CD4-positive, CD25-positive, alpha-beta regulatory T cell (primary cell): ENCODE results near the gene F8A1. TPM values are rescaled to one million over a fixed set of nuclear protein-coding genes. Genes with fewer than 3 reads are reported as not detected.
A peak's percentile ranks its signal among the peaks of the same experiment; 100 is the strongest.
"Not testable (repeated sequence)": the region's sequence is repeated elsewhere in the genome, so short reads cannot be mapped to it uniquely, and the experiment has no call there.

Experiments used
- ATAC-seq, 2 donors: fragments of 150-1000 bp; cut with Tn5 transposase; one replicate each; pipeline ENCODE4 v1.10.0; 2021; ENCODE audit warnings: low read depth in 2 of 2, moderate number of reproducible peaks in 2 of 2, moderate library complexity in 1 of 2
- DNase-seq, 3 donors: peaks; one replicate each; pipeline versions ENCODE4 v3.0.0 to v3.0.0-alpha.2; 2012 to 2022; ENCODE audit warnings: mixed read lengths in 1 of 3
- H3K27ac ChIP-seq: one replicate; pipeline ENCODE4 v1.7.0; 2013; ENCODE audit warnings: mild to moderate bottlenecking, low read length; ENCODE audit not compliant: insufficient read depth, poor library complexity, severe bottlenecking
- H3K27me3 ChIP-seq: one replicate; pipeline ENCODE4 v1.7.0; 2013; ENCODE audit warnings: low read length; ENCODE audit not compliant: control insufficient read depth, insufficient read depth
- H3K36me3 ChIP-seq: one replicate; pipeline ENCODE4 v1.7.0; 2013; ENCODE audit warnings: mild to moderate bottlenecking, low read length, moderate library complexity; ENCODE audit not compliant: control insufficient read depth, insufficient read depth
- H3K4me1 ChIP-seq: 2 replicates; pipeline ENCODE4 v1.7.0; 2013; ENCODE audit warnings: mild to moderate bottlenecking, low read length; ENCODE audit not compliant: insufficient read depth, control insufficient read depth, poor library complexity, severe bottlenecking
- H3K4me3 ChIP-seq: one replicate; pipeline ENCODE4 v1.7.0; 2013; ENCODE audit warnings: low read depth, mild to moderate bottlenecking, low read length, moderate library complexity
- H3K9me3 ChIP-seq, 2 experiments: 1 replicate in 1 of 2; 2 replicates in 1 of 2; pipeline ENCODE4 v1.7.0; 2013; ENCODE audit warnings: low read length in 2 of 2, mild to moderate bottlenecking in 1 of 2, moderate library complexity in 1 of 2; ENCODE audit not compliant: control insufficient read depth in 2 of 2
- H3K27ac Mint-ChIP-seq, 3 donors: one replicate each; pipeline ENCODE4 v1.8.0; 2020 to 2022; ENCODE audit warnings: mild to moderate bottlenecking in 3 of 3, mixed read lengths in 3 of 3, moderate library complexity in 2 of 3
- H3K27me3 Mint-ChIP-seq: one replicate; pipeline ENCODE4 v1.8.0; 2022; ENCODE audit warnings: mild to moderate bottlenecking, mixed read lengths
- H3K36me3 Mint-ChIP-seq: one replicate; pipeline ENCODE4 v1.8.0; 2020; ENCODE audit warnings: mixed read lengths
- H3K4me1 Mint-ChIP-seq, 4 donors: one replicate each; pipeline ENCODE4 v1.8.0; 2020 to 2022; ENCODE audit warnings: mixed read lengths in 4 of 4, mild to moderate bottlenecking in 1 of 4
- H3K4me3 Mint-ChIP-seq, 4 donors: one replicate each; pipeline ENCODE4 v1.8.0; 2020 to 2022; ENCODE audit warnings: mild to moderate bottlenecking in 4 of 4, mixed read lengths in 4 of 4, moderate library complexity in 3 of 4
- H3K9me3 Mint-ChIP-seq, 7 donors: one replicate each; pipeline ENCODE4 v1.8.0; 2020 to 2022; ENCODE audit warnings: mixed read lengths in 7 of 7, mild to moderate bottlenecking in 3 of 7, moderate library complexity in 2 of 7
- polyA plus RNA-seq, 4 donors: library from polyadenylated mRNA; unstranded; fragments of 300-500 nt; fragmentation: Illumina TruSeq; gene quantifications; one replicate each; pipeline ENCODE4 v1.2.3, GENCODE V29; 2021
- total RNA-seq: library from RNA; stranded (reverse); gene quantifications from one replicate; pipeline ENCODE4 v1.2.3, GENCODE V29; 2022

Gene F8A1
- total and polyA plus RNA-seq, 5 donors from 2014 or later = 17.6 to 50.2 (median 24.8) TPM

DNA sequence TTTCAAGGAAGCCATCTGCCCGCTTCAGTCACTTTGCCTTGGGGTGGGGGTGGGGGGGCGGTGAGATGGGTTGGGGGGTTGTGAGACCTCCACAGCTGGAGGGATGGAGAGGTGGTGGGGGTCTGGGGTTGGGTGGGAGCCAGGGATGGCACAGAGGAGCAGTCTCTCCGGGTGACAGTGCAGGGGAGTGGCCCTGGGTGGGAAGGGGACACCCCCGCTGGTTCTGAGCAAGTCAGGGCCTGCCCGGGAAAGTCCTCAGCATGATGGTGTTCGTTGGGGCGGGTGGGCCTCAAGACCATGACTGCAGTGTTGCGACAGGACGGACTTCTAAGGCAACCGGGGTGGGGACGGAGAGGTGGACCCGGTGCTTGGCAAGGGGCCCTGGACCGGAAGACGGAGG, 606 bp upstream of the F8A1 start:
- H3K27ac ChIP-seq, H3K36me3 ChIP-seq, H3K4me3 ChIP-seq, H3K4me1 Mint-ChIP-seq, H3K9me3 Mint-ChIP-seq, H3K4me3 Mint-ChIP-seq, H3K36me3 Mint-ChIP-seq, ATAC-seq, H3K27me3 ChIP-seq, H3K27me3 Mint-ChIP-seq, H3K9me3 ChIP-seq, H3K27ac Mint-ChIP-seq, H3K4me1 ChIP-seq, DNase-seq: not testable (repeated sequence)

GRCh38 chrX:154886789-154887221, 650 bp downstream of the F8A1 start:
- not testable (repeated sequence) for H3K36me3 Mint-ChIP-seq, H3K4me3 ChIP-seq, DNase-seq, H3K27me3 Mint-ChIP-seq, H3K9me3 ChIP-seq, H3K36me3 ChIP-seq, H3K9me3 Mint-ChIP-seq, H3K27ac ChIP-seq, H3K27ac Mint-ChIP-seq, H3K4me1 ChIP-seq, H3K27me3 ChIP-seq, H3K4me3 Mint-ChIP-seq
- peak; percentile 54 to 57 for ATAC-seq
- H3K4me1 Mint-ChIP-seq = peaks cover 0 to 18% (median 11%) of the 10 kb centered on the region in 4 donors

- H3K27ac Mint-ChIP-seq = no peak overlapping the region
- no peak overlapping the region for H3K27ac ChIP-seq
- H3K4me1 ChIP-seq = peaks cover 4% of the 10 kb centered on the region
- no peaks in the 10 kb centered on the region for H3K27me3 Mint-ChIP-seq
- H3K4me1 Mint-ChIP-seq = peaks cover 0 to 18% (median 15%) of the 10 kb centered on the region in 4 donors
- H3K27me3 ChIP-seq = no peaks in the 10 kb centered on the region
- peaks cover 0 to 3% (median 0%) of the 10 kb centered on the region in 7 donors for H3K9me3 Mint-ChIP-seq
- no peak overlapping the region for H3K4me3 ChIP-seq
- DNase-seq (no peak), ATAC-seq (no peak)
- no peaks in the 10 kb centered on the region for H3K36me3 Mint-ChIP-seq
- H3K9me3 ChIP-seq = no peaks in the 10 kb centered on the region
- peak overlapping the region in 1 of 4 donors; percentile 10 for H3K4me3 Mint-ChIP-seq
- no peaks in the 10 kb centered on the region for H3K36me3 ChIP-seq
These were observed 5.0 kb downstream of the F8A1 start for GRCh38 chrX:154890990-154891639.

DNA sequence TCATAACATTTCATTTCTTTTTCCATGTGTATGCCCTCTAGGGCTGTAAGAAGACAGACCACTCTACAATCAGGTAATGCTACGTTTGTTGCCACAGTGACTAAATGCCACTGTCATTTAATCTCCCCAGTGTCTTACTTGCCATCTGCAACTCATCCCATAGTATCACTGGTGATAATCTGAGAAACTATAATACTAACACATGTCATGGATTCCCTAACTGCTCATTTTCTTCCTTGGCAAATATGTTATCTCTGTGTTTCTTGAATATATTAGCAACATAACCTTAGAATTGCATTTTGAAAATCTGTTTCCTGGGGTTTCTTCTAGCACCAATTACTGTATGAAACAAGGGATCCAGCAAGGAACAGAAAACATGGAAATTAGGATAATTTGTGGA, 6.1 kb downstream of the F8A1 start:
- H3K27me3 ChIP-seq = no peaks in the 10 kb centered on the region
- no peak overlapping the region for H3K27ac ChIP-seq
- no peaks in the 10 kb centered on the region for H3K36me3 ChIP-seq
- ATAC-seq (no peak), DNase-seq (no peak)
- no peaks in the 10 kb centered on the region for H3K36me3 Mint-ChIP-seq
- H3K4me1 ChIP-seq = peaks cover 4% of the 10 kb centered on the region
- no peak overlapping the region for H3K4me3 ChIP-seq
- H3K9me3 Mint-ChIP-seq = peaks cover 0 to 3% (median 0%) of the 10 kb centered on the region in 7 donors
- peaks cover 0 to 18% (median 15%) of the 10 kb centered on the region in 4 donors for H3K4me1 Mint-ChIP-seq
- H3K9me3 ChIP-seq = no peaks in the 10 kb centered on the region
- H3K4me3 Mint-ChIP-seq = no peak overlapping the region
- no peak overlapping the region for H3K27ac Mint-ChIP-seq
- no peaks in the 10 kb centered on the region for H3K27me3 Mint-ChIP-seq

GRCh38 chrX:154900323-154900722, 14.2 kb downstream of the F8A1 start:
- Histone ChIP-seq H3K4me1 (no peaks in the 10 kb centered on the region), H3K27me3 (peaks cover 8% of the 10 kb centered on the region), H3K4me3 (no peak overlapping the region), H3K9me3 (no peaks in the 10 kb centered on the region), H3K36me3 (no peaks in the 10 kb centered on the region), H3K27ac (no peak overlapping the region)
- Mint-ChIP-seq H3K36me3 (no peaks in the 10 kb centered on the region), H3K27me3 (peaks cover 26% of the 10 kb centered on the region), H3K9me3 (no peaks in the 10 kb centered on the region), H3K4me3 (no peak overlapping the region), H3K4me1 (peaks cover 0 to 4% (median 0%) of the 10 kb centered on the region in 4 donors), H3K27ac (no peak overlapping the region)
- ATAC-seq = no peak
- no peak for DNase-seq

DNA sequence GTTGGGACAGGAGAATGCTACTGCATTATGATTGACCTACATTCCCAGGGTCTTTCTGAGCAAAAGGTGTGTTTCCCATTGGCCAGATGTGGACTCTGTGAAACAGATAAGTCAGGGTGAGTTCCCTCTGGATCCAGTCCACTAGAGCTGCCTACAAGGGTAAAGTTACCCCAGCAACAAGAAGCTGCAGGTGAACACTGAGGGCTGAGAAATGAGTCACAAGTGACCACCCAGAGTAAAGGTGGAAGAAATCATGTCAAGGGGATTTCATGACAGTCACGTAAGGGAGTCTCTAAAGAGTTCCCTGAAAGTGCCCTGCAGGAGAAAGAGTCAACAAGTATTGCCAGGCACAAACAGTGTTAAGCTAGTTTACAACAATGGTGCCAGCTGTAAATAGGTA, 16.3 kb downstream of the F8A1 start:
- ATAC-seq = no peak
- H3K4me3 ChIP-seq = no peak overlapping the region
- no peaks in the 10 kb centered on the region for H3K36me3 Mint-ChIP-seq
- no peak overlapping the region for H3K4me3 Mint-ChIP-seq
- no peaks in the 10 kb centered on the region for H3K9me3 Mint-ChIP-seq
- no peak for DNase-seq
- H3K27ac Mint-ChIP-seq = no peak overlapping the region
- H3K36me3 ChIP-seq = no peaks in the 10 kb centered on the region
- no peaks in the 10 kb centered on the region for H3K9me3 ChIP-seq
- no peak overlapping the region for H3K27ac ChIP-seq
- peaks cover 8% of the 10 kb centered on the region for H3K27me3 ChIP-seq
- peaks cover 26% of the 10 kb centered on the region for H3K27me3 Mint-ChIP-seq
- H3K4me1 Mint-ChIP-seq = peaks cover 0 to 4% (median 0%) of the 10 kb centered on the region in 4 donors
- H3K4me1 ChIP-seq = no peaks in the 10 kb centered on the region

DNA sequence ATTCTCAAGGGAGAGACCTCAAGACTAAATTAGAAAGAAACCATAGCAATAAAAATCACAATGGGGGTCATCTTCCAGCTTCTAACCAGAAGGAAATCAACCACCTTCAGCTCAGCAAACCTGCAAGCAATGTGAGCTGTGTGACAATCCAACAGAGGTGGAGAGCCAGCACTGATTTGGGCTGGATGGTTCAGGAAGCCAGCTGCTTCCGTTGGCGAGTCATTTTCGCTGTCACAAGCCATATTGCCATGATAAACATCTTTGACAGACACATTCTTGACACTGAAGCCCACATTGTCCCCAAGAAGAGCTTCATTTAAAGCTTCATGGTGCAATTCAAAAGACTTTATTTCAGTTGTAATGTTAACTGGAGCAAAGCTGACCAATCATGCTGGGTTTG, 22.7 kb downstream of the F8A1 start:
- Histone ChIP-seq H3K27me3 (peaks cover 3% of the 10 kb centered on the region), H3K4me1 (no peaks in the 10 kb centered on the region), H3K36me3 (no peaks in the 10 kb centered on the region), H3K4me3 (no peak overlapping the region), H3K27ac (no peak overlapping the region), H3K9me3 (no peaks in the 10 kb centered on the region)
- no peak overlapping the region for H3K4me3 Mint-ChIP-seq
- DNase-seq = no peak
- no peak for ATAC-seq
- no peak overlapping the region for H3K27ac Mint-ChIP-seq
- H3K9me3 Mint-ChIP-seq = peaks cover 0 to 3% (median 0%) of the 10 kb centered on the region in 7 donors
- no peaks in the 10 kb centered on the region for H3K36me3 Mint-ChIP-seq
- H3K27me3 Mint-ChIP-seq = peaks cover 12% of the 10 kb centered on the region
- no peaks in the 10 kb centered on the region for H3K4me1 Mint-ChIP-seq

DNA sequence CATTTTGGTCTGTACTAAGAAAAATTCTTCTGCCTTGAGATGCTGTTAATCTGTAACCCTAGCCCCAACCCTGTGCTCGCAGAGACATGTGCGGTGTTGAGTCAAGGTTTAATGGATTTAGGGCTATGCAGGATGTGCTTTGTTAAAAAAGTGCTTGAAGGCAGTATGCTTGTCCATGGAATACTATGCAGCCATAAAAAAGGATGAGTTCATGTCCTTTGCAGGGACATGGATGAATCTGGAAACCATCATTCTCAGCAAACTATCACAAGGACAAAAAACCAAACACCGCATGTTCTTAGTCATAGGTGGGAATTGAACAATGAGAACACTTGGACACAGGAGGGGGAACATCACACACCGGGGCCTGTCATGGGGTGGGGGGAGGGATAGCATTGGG, 23.9 kb downstream of the F8A1 start:
- not testable (repeated sequence) for H3K27ac Mint-ChIP-seq, H3K36me3 Mint-ChIP-seq, H3K4me3 Mint-ChIP-seq, H3K27me3 Mint-ChIP-seq, H3K9me3 ChIP-seq, DNase-seq, H3K9me3 Mint-ChIP-seq, H3K27me3 ChIP-seq, H3K36me3 ChIP-seq, ATAC-seq, H3K4me3 ChIP-seq, H3K4me1 ChIP-seq, H3K27ac ChIP-seq, H3K4me1 Mint-ChIP-seq
